ENCODE results near the gene HS6ST3.

HS6ST3 gene

GRCh38 chr13:96796091-96796633 is 706.3 kb downstream of the HS6ST3 start:
- no peaks in the 10 kb centered on the region for H3K4me1 ChIP-seq (ENCODE audit: control insufficient read depth, insufficient read depth, low read length, poor library complexity, severe bottlenecking)
- no peaks in the 10 kb centered on the region for H3K9me3 ChIP-seq (ENCODE audit: control insufficient read depth, low read length)
- no peaks in the 10 kb centered on the region for H3K36me3 ChIP-seq (ENCODE audit: control insufficient read depth, insufficient read depth, low read length)
- H3K4me3 ChIP-seq (ENCODE audit: extremely low read depth, insufficient read depth, low read length, poor library complexity, severe bottlenecking), result no peak overlapping the region
- no peak overlapping the region for H3K27ac ChIP-seq (ENCODE audit: low read depth, low read length, severe bottlenecking)
- WGBS, 2 experiments (ENCODE audit: insufficient coverage in 2 of 2), result no CpG with 5 or more reads among the region's 2 CpGs

GRCh38 chr13:96797136-96797535 is 707.2 kb downstream of the HS6ST3 start:
- Histone ChIP-seq H3K4me1 (ENCODE audit: control insufficient read depth, insufficient read depth, low read length, poor library complexity, severe bottlenecking) (no peaks in the 10 kb centered on the region), H3K36me3 (ENCODE audit: control insufficient read depth, insufficient read depth, low read length) (no peaks in the 10 kb centered on the region), H3K27ac (ENCODE audit: low read depth, low read length, severe bottlenecking) (no peak overlapping the region), H3K9me3 (ENCODE audit: control insufficient read depth, low read length) (no peaks in the 10 kb centered on the region), H3K4me3 (ENCODE audit: extremely low read depth, insufficient read depth, low read length, poor library complexity, severe bottlenecking) (no peak overlapping the region)
- WGBS, 2 experiments (ENCODE audit: insufficient coverage in 2 of 2), result 80 to 88% methylated on average over 1 of the region's 1 CpG

- 100% methylated on average over 1 of the region's 3 CpGs for WGBS, 2 experiments (ENCODE audit: insufficient coverage in 2 of 2)
- no peak overlapping the region for H3K27ac ChIP-seq (ENCODE audit: low read depth, low read length, severe bottlenecking)
- no peaks in the 10 kb centered on the region for H3K4me1 ChIP-seq (ENCODE audit: control insufficient read depth, insufficient read depth, low read length, poor library complexity, severe bottlenecking)
These were observed 713.7 kb downstream of the HS6ST3 start for GRCh38 chr13:96803456-96804100.

GRCh38 chr13:96804174-96804573 is 714.3 kb downstream of the HS6ST3 start:
- whole genome bisulfite sequencing, 2 experiments (ENCODE audit: insufficient coverage in 2 of 2), result 97% methylated on average over 3 of the region's 6 CpGs
- H3K27ac ChIP-seq (ENCODE audit: low read depth, low read length, severe bottlenecking), result no peak overlapping the region
- H3K9me3 ChIP-seq (ENCODE audit: control insufficient read depth, low read length), result peaks cover 5% of the 10 kb centered on the region
- H3K4me3 ChIP-seq (ENCODE audit: extremely low read depth, insufficient read depth, low read length, poor library complexity, severe bottlenecking), result no peak overlapping the region
- H3K36me3 ChIP-seq (ENCODE audit: control insufficient read depth, insufficient read depth, low read length), result no peaks in the 10 kb centered on the region
- H3K4me1 ChIP-seq (ENCODE audit: control insufficient read depth, insufficient read depth, low read length, poor library complexity, severe bottlenecking), result no peaks in the 10 kb centered on the region

More at GRCh38 chr13:96803456-96804100, 713.7 kb downstream of the HS6ST3 start:
- no peaks in the 10 kb centered on the region for H3K36me3 ChIP-seq (ENCODE audit: control insufficient read depth, insufficient read depth, low read length)
- H3K9me3 ChIP-seq (ENCODE audit: control insufficient read depth, low read length), result peaks cover 5% of the 10 kb centered on the region
- H3K4me3 ChIP-seq (ENCODE audit: extremely low read depth, insufficient read depth, low read length, poor library complexity, severe bottlenecking), result no peak overlapping the region

GRCh38 chr13:96806746-96807145 is 716.8 kb downstream of the HS6ST3 start:
- H3K4me1 ChIP-seq (ENCODE audit: control insufficient read depth, insufficient read depth, low read length, poor library complexity, severe bottlenecking), result no peaks in the 10 kb centered on the region
- no peak overlapping the region for H3K27ac ChIP-seq (ENCODE audit: low read depth, low read length, severe bottlenecking)
- peaks cover 5% of the 10 kb centered on the region for H3K9me3 ChIP-seq (ENCODE audit: control insufficient read depth, low read length)
- H3K36me3 ChIP-seq (ENCODE audit: control insufficient read depth, insufficient read depth, low read length), result no peaks in the 10 kb centered on the region
- no peak overlapping the region for H3K4me3 ChIP-seq (ENCODE audit: extremely low read depth, insufficient read depth, low read length, poor library complexity, severe bottlenecking)
- WGBS, 2 experiments (ENCODE audit: insufficient coverage in 2 of 2), result 100% methylated on average over 1 to 3 of the region's 3 CpGs

DNA sequence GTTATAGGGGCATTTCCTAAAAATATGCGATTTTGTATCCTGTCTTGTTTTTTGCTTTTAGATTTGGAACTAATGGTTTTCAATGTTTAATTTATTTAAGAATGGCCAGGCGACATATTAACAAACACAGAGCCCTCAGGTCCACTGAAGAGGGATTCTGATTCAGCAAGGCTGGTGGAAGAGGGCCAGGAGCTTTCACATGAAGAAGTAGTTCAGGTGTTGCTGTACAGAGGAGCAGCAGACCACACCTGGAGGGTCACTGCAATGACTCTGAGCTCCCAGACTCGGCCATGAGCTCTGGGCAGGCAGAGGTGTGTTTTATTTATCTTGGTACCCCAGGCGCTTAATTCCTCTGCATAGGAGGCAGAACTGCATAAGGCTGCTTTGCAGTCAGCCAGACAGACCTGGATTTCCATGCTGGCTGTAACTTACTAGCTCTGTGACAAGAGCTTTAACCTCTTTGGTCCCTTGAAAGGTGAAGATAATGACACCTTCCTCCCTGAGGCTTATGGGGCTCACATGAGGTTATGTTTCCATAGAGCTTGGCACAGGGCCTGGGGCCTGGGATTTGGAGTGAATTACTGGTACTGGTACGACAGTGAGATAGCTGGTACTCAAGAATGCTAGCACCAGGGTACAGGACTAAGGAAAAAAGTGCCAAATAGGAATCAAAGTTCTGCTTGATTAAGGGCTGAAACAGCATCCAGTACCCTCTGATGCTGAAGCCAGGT is 719.6 kb downstream of the HS6ST3 start:
- no peaks in the 10 kb centered on the region for H3K4me1 ChIP-seq (ENCODE audit: control insufficient read depth, insufficient read depth, low read length, poor library complexity, severe bottlenecking)
- no peaks in the 10 kb centered on the region for H3K36me3 ChIP-seq (ENCODE audit: control insufficient read depth, insufficient read depth, low read length)
- WGBS, 2 experiments (ENCODE audit: insufficient coverage in 2 of 2), result 80 to 92% methylated on average over 3 of the region's 5 CpGs
- H3K9me3 ChIP-seq (ENCODE audit: control insufficient read depth, low read length), result peaks cover 5% of the 10 kb centered on the region
- no peak overlapping the region for H3K27ac ChIP-seq (ENCODE audit: low read depth, low read length, severe bottlenecking)
- H3K4me3 ChIP-seq (ENCODE audit: extremely low read depth, insufficient read depth, low read length, poor library complexity, severe bottlenecking), result no peak overlapping the region

DNA sequence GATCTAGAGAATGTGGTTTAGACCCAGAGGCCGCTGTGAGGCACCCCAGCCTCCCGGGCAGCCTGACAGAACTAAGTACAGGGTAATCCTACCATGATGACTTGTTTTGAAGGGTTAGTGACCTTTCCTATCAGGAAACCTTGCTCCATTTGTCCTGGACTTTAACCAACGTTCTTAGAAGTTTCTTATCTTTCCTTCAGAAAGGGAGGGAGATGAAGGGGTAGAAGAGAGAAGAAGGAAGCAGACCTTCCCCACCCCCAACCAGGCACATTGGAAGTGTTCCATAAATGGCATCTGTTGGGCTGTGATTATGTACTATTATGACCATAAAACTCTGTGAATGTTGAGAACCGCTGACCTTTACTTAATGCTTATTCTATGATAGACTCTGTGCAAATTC is 720.2 kb downstream of the HS6ST3 start:
- 78 to 100% methylated on average over 2 of the region's 4 CpGs for WGBS, 2 experiments (ENCODE audit: insufficient coverage in 2 of 2)
- no peak overlapping the region for H3K27ac ChIP-seq (ENCODE audit: low read depth, low read length, severe bottlenecking)
- no peaks in the 10 kb centered on the region for H3K36me3 ChIP-seq (ENCODE audit: control insufficient read depth, insufficient read depth, low read length)
- H3K4me3 ChIP-seq (ENCODE audit: extremely low read depth, insufficient read depth, low read length, poor library complexity, severe bottlenecking), result no peak overlapping the region
- H3K9me3 ChIP-seq (ENCODE audit: control insufficient read depth, low read length), result peaks cover 5% of the 10 kb centered on the region
- no peaks in the 10 kb centered on the region for H3K4me1 ChIP-seq (ENCODE audit: control insufficient read depth, insufficient read depth, low read length, poor library complexity, severe bottlenecking)

GRCh38 chr13:96811049-96811448 is 721.1 kb downstream of the HS6ST3 start:
- H3K4me3 ChIP-seq (ENCODE audit: extremely low read depth, insufficient read depth, low read length, poor library complexity, severe bottlenecking), result no peak overlapping the region
- no peak overlapping the region for H3K27ac ChIP-seq (ENCODE audit: low read depth, low read length, severe bottlenecking)
- 92 to 100% methylated on average over 4 of the region's 5 CpGs for WGBS, 2 experiments (ENCODE audit: insufficient coverage in 2 of 2)
- H3K4me1 ChIP-seq (ENCODE audit: control insufficient read depth, insufficient read depth, low read length, poor library complexity, severe bottlenecking), result no peaks in the 10 kb centered on the region
- no peaks in the 10 kb centered on the region for H3K36me3 ChIP-seq (ENCODE audit: control insufficient read depth, insufficient read depth, low read length)
- H3K9me3 ChIP-seq (ENCODE audit: control insufficient read depth, low read length), result peaks cover 2% of the 10 kb centered on the region

DNA sequence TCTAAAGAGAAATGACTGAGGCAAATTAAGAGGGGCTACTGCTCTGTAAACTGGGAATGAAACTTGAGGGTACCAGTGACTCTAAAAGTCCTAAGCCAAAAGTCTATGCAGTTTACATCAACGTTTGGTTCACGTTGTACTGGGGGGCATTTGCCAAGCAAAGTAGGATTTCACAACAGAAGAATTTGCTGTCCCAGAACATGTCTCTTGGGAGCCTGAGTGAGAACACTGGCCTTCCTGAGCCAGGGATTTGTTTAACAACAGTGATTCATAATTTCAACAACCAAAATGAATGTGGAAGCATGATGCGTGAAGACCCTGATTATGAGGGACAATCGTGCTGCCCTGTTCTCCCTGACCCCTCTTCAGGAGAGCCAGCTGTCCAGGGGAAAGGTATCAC is 726.4 kb downstream of the HS6ST3 start:
- Histone ChIP-seq H3K4me3 (ENCODE audit: extremely low read depth, insufficient read depth, low read length, poor library complexity, severe bottlenecking) (no peak overlapping the region), H3K36me3 (ENCODE audit: control insufficient read depth, insufficient read depth, low read length) (no peaks in the 10 kb centered on the region), H3K27ac (ENCODE audit: low read depth, low read length, severe bottlenecking) (no peak overlapping the region), H3K9me3 (ENCODE audit: control insufficient read depth, low read length) (peaks cover 2% of the 10 kb centered on the region), H3K4me1 (ENCODE audit: control insufficient read depth, insufficient read depth, low read length, poor library complexity, severe bottlenecking) (no peaks in the 10 kb centered on the region)
- WGBS, 2 experiments (ENCODE audit: insufficient coverage in 2 of 2), result 88 to 96% methylated on average over 2 to 4 of the region's 4 CpGs

GRCh38 chr13:96816874-96817273 is 727.0 kb downstream of the HS6ST3 start:
- Histone ChIP-seq H3K4me1 (ENCODE audit: control insufficient read depth, insufficient read depth, low read length, poor library complexity, severe bottlenecking) (no peaks in the 10 kb centered on the region), H3K4me3 (ENCODE audit: extremely low read depth, insufficient read depth, low read length, poor library complexity, severe bottlenecking) (no peak overlapping the region), H3K27ac (ENCODE audit: low read depth, low read length, severe bottlenecking) (no peak overlapping the region), H3K36me3 (ENCODE audit: control insufficient read depth, insufficient read depth, low read length) (no peaks in the 10 kb centered on the region), H3K9me3 (ENCODE audit: control insufficient read depth, low read length) (peaks cover 2% of the 10 kb centered on the region)
- 73 to 75% methylated on average over 5 of the region's 9 CpGs for WGBS, 2 experiments (ENCODE audit: insufficient coverage in 2 of 2)

Measured in mesodermal cell (in vitro differentiated cells).